Head of caudate nucleus (tissue), 42 donors: Measurements from ENCODE around the gene ECE2.
A peak's percentile ranks its signal among the peaks of the same experiment; 100 is the strongest.

Experiments used
- DNase-seq, 42 donors: peaks; one replicate each; pipeline versions ENCODE4 v3.0.0 to v3.0.0-alpha.2; 2020 to 2021; ENCODE audit warnings: mixed read lengths in 7 of 42
- intact Hi-C: fragments of 100-400 bp; cut with DNase I; formaldehyde crosslinking; loops from one replicate; pipeline ENCODE4 v1.15.0; 2022

ECE2 gene

DNA sequence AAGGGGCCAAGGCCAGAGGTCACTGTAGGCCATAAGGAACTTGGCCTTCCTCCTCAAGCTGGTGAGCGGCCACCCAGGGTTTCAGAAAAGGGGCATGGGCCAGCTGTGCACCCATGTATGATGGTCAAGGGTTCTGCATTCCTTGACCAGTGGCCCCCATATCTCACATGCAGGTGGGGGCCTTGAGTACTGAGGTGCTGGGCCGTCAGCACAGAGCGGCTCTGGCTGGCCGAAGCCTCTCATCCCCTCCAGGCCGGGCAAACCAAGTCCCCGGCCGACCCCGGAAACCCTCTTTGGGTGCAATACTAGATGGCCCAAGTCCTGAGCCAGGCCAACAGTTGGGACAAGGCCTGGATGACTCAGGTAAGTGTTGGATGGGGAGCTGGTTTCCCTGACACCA is 36.6 kb upstream of the ECE2 start:
- intact Hi-C loops = no loop called here
- no peak for DNase-seq

DNA sequence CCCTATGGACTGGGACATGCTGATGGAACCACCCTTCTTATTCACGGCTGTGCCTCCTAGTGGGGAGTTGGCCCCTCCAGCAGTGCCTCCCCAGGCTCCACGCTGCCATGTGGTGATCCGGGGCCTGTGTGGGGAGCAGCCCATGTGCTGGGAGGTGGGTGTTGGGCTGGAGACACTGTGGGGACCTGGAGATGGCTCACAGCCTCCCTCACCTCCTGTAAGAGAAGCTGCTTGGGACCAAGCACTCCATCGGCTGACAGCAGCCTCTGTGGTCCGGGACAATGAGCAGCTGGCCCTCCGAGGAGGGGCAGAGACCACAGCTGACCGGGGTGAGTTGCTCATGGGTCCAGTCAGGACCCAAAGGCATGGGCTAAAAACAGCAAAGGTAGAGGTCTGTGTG is 36.1 kb upstream of the ECE2 start:
- intact Hi-C loops = no loop called here
- DNase-seq = no peak

- intact Hi-C loops = no loop called here
- no peak for DNase-seq
Observed at GRCh38 chr3:184240384-184241140, 35.3 kb upstream of the ECE2 start.

GRCh38 chr3:184241141-184241446 is 34.7 kb upstream of the ECE2 start:
- intact Hi-C loops = no loop called here
- no peak for DNase-seq

- intact Hi-C loops = no loop called here
Observed at GRCh38 chr3:184241447-184242296, 34.1 kb upstream of the ECE2 start.

DNA sequence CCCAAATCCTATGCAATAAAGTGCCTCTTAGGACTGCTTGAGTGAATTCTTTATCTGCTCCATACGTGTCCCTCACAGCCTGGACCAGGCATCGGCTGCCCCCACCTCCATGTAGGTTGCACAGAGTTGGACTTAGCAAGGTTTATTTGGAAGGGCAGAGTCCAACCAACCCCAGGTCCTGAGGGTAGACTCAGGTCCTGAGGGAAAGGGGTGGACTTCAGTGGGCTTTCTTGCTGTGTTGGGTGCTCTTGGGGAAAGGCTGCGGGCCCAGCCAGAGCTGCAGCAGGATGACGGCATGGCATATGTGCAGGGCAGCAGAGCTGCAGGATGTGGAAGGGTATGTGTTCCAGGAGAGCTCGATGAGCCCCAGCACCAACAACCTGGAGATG is 33.5 kb upstream of the ECE2 start:
- DNase-seq = no peak
- intact Hi-C loops = no loop called here

More at GRCh38 chr3:184241447-184242296, 34.1 kb upstream of the ECE2 start:
- no peak for DNase-seq

GRCh38 chr3:184248454-184249411 is 27.1 kb upstream of the ECE2 start, which contains the start of gene ALG3:
ALG3 (minus strand) TSS chr3:184248962; CDS start chr3:184248940, 22 bp downstream.
- DNase-seq = peak; percentile 60 to 94 (median 86)
- intact Hi-C loops = loop anchor here (2.0 kb wide), 1 partner anchor 62 kb away; the partner anchor contains the start of gene ABCF3

- DNase-seq = peak; percentile 90 to 98 (median 95)
Observed at GRCh38 chr3:184249412-184250166, 26.2 kb upstream of the ECE2 start, which contains the start of gene EEF1AKMT4. EEF1AKMT4 (plus strand) TSS chr3:184249672; CDS start chr3:184249695, 23 bp downstream.

GRCh38 chr3:184250167-184250828 is 25.5 kb upstream of the ECE2 start:
- intact Hi-C loops = no loop called here
- peak; percentile 52 to 94 (median 87) for DNase-seq

More at GRCh38 chr3:184249412-184250166, 26.2 kb upstream of the ECE2 start, which contains the start of gene EEF1AKMT4:
- intact Hi-C loops = loop anchor here (2.0 kb wide), 1 partner anchor 63 kb away; the partner anchor contains the start of gene ABCF3

- no peak for DNase-seq
- intact Hi-C loops = loop anchor here (5.0 kb wide), 1 partner anchor 37 kb away; no protein-coding TSS in a partner anchor
Observed at GRCh38 chr3:184255291-184256039, 20.4 kb upstream of the ECE2 start.

DNA sequence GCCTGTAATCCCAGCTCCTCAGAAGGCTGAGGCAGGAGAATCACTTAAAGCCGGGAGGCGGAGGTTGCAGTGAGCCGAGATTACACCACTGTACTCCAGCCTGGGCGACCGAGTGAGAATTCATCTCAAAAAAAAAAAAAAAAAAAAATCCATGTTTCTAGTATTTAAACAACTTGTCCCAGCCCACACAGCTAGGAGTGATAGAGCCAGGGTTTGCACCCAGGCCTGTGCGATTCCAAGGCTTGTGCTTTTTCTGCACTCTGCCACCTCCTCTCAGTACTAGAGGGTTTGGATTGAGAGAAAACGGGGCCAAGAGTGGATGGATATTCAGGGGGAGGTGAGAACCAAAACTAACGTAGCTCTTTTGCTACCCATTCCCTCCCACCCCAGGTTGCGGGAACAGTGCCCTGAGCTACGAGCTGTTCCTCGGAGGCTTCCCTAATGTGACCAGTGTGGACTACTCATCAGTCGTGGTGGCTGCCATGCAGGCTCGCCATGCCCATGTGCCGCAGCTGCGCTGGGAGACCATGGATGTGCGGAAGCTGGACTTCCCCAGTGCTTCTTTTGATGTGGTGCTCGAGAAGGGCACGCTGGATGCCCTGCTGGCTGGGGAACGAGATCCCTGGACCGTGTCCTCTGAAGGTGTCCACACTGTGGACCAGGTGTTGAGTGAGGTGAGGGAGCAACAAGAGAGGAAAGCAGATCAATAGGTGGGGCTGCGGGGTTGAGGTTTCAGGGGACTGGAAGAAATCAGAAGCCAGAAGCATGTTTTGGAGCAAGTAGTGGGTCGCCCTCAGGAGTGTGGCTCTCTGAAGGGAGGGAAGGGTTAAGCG is 18.5 kb upstream of the ECE2 start:
- DNase-seq = peak in 36 of 42 donors; percentile 19 to 81 (median 53)
- intact Hi-C loops = loop anchor here (5.0 kb wide), 1 partner anchor 35 kb away; no protein-coding TSS in a partner anchor

DNA sequence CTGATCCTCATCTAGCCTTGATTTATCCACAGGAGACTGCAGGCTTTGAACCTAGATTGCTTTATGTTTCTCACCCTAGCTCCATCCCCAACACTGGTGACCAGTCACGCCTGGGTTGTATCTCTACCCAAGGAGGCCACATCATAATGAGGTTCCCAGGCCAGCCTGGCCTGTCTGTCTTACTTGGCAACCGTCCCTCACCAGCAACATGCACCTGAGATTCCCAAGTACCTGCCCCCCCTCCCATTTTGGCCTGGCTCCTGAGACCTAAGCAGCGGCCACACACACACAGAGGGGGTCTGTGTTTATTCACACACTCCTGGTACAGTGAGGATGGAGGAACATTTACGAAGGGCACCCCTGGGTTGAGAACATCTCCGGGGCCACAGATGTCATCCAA is 16.9 kb upstream of the ECE2 start:
- DNase-seq = no peak

DNA sequence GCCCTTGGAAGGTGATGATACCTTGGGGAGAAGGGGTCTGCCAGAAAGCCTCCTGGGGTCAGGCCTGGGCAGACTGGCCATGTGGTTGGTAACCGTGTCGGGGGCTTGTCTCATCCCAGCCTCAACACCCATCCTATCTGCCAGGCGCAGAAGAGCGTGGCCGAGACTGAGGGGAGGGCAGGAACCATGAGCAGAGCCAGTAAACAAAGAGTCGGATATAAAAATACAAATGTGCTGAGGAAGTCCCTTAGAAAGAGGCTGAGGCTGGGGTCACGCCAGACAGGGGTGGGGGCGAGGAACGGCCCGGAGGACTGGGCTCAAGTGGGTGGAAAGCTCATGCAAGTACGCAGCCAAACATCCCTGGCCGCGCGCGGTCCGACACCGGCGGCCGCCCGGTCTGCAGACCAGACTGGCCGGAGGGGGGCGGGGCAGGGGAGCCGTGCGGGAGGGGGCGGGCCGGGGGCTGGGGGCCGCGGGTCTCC is 16.4 kb upstream of the ECE2 start:
- intact Hi-C loops = loop anchor here (5.0 kb wide), 1 partner anchor 33 kb away; no protein-coding TSS in a partner anchor
- no peak for DNase-seq

More for the DNA sequence above, 16.9 kb upstream of the ECE2 start:
- intact Hi-C loops = loop anchor here (5.0 kb wide), 1 partner anchor 33 kb away; no protein-coding TSS in a partner anchor

GRCh38 chr3:184259878-184260723 is 15.7 kb upstream of the ECE2 start:
- DNase-seq = peak in 22 of 42 donors; percentile 23 to 76 (median 55)
- intact Hi-C loops = loop anchor here (5.0 kb wide), 1 partner anchor 32 kb away; no protein-coding TSS in a partner anchor
